Neural cell (in vitro differentiated cells): ENCODE results near the gene YTHDF2. TPM values are rescaled to one million over a fixed set of nuclear protein-coding genes. Genes with fewer than 3 reads are reported as not detected.

ENCODE experiments used
- H2AFZ ChIP-seq: fragments of 200-600, 300-800 bp; sonication (generic), shearing (Covaris generic); 2 replicates; pipeline ENCODE4 v1.6.0; 2014; ENCODE audit warnings: low read depth, mild to moderate bottlenecking, antibody characterized with exemption, low read length, moderate library complexity
- H3F3A ChIP-seq: fragments of 200-600 bp; shearing (Covaris generic); 2 replicates; pipeline ENCODE4 v1.6.1; 2016; ENCODE audit warnings: mild to moderate bottlenecking, moderate library complexity, mixed read lengths, antibody characterized with exemption, low read length; ENCODE audit not compliant: insufficient read depth, poor library complexity, severe bottlenecking
- H3K27ac ChIP-seq: fragments of 200-600, 300-800 bp; sonication (generic), shearing (Covaris generic); 2 replicates; pipeline ENCODE4 v1.5.1; 2014; ENCODE audit warnings: mild to moderate bottlenecking, low read length, moderate library complexity
- H3K27me3 ChIP-seq: fragments of 300-800, 200-600 bp; sonication (generic), shearing (Covaris generic); 2 replicates; pipeline ENCODE4 v1.6.0; 2014; ENCODE audit warnings: mild to moderate bottlenecking, low read depth, low read length, moderate library complexity; ENCODE audit not compliant: insufficient read depth
- H3K36me3 ChIP-seq: fragments of 300-800, 200-600 bp; sonication (generic), shearing (Covaris generic); 2 replicates; pipeline ENCODE4 v1.5.1; 2014; ENCODE audit warnings: mild to moderate bottlenecking, antibody characterized with exemption, low read length, moderate library complexity; ENCODE audit not compliant: insufficient read depth
- H3K4me2 ChIP-seq: fragments of 300-800, 200-600 bp; sonication (generic), shearing (Covaris generic); 2 replicates; pipeline ENCODE4 v1.6.0; 2014; ENCODE audit warnings: mild to moderate bottlenecking, low read length
- H3K4me3 ChIP-seq: fragments of 300-800, 200-600 bp; sonication (generic), shearing (Covaris generic); 2 replicates; pipeline ENCODE4 v1.5.1; 2014; ENCODE audit warnings: mild to moderate bottlenecking, low read length, moderate library complexity
- H3K79me2 ChIP-seq: fragments of 200-600 bp; shearing (Covaris generic); replicated peaks from 2 replicates; pipeline ENCODE4 v1.6.0; 2014; ENCODE audit warnings: mild to moderate bottlenecking, low read length, moderate library complexity; ENCODE audit not compliant: insufficient read depth
- H3K9ac ChIP-seq: fragments of 300-800, 200-600 bp; sonication (generic), shearing (Covaris generic); 2 replicates; pipeline ENCODE4 v1.6.1; 2016; ENCODE audit warnings: mild to moderate bottlenecking, low read length, mixed read lengths
- H3K9me2 ChIP-seq: fragments of 200-600 bp; shearing (Covaris generic); 2 replicates; pipeline ENCODE4 v1.6.1; 2016; ENCODE audit warnings: mild to moderate bottlenecking, low read length, mixed read lengths; ENCODE audit not compliant: insufficient read depth
- H3K9me3 ChIP-seq: fragments of 200-600, 300-800 bp; sonication (generic), shearing (Covaris generic); 2 replicates; pipeline ENCODE4 v1.6.1; 2016; ENCODE audit warnings: mild to moderate bottlenecking, mixed run types, low read length, moderate library complexity, mixed read lengths
- H4K20me1 ChIP-seq: fragments of 200-600 bp; shearing (Covaris generic); 2 replicates; pipeline ENCODE4 v1.6.1; 2016; ENCODE audit warnings: mild to moderate bottlenecking, mixed run types; ENCODE audit not compliant: insufficient read depth
- CTCF ChIP-seq: fragments of 450-650 bp; IDR thresholded peaks from 2 replicates; pipeline ENCODE4 v1.5.1; 2014; ENCODE audit warnings: antibody characterized with exemption, mild to moderate bottlenecking, moderate library complexity; ENCODE audit not compliant: poor library complexity, severe bottlenecking
- EP300 ChIP-seq: fragments of 450-650 bp; conservative IDR thresholded peaks from 2 replicates; pipeline ENCODE4 v1.6.1; 2014; ENCODE audit warnings: antibody characterized with exemption, mild to moderate bottlenecking, moderate library complexity; ENCODE audit not compliant: poor library complexity, severe bottlenecking
- EZH2 ChIP-seq: fragments of 200-600, 300-800 bp; shearing (Covaris generic), sonication (generic); IDR thresholded peaks from 2 replicates; pipeline ENCODE4 v1.6.1; 2014; ENCODE audit warnings: antibody characterized with exemption, low read length, borderline replicate concordance, mild to moderate bottlenecking; ENCODE audit not compliant: insufficient read depth, poor library complexity, severe bottlenecking
- MXI1 ChIP-seq: fragments of 450-650 bp; conservative IDR thresholded peaks from 2 replicates; pipeline ENCODE4 v1.6.1; 2014; ENCODE audit warnings: antibody characterized with exemption, mild to moderate bottlenecking; ENCODE audit not compliant: poor library complexity, severe bottlenecking
- POLR2AphosphoS5 ChIP-seq: IDR thresholded peaks from 2 replicates; pipeline ENCODE4 v1.6.1; 2012
- RAD21 ChIP-seq: fragments of 450-650 bp; conservative IDR thresholded peaks from 2 replicates; pipeline ENCODE4 v1.6.1; 2014; ENCODE audit warnings: antibody characterized with exemption, mild to moderate bottlenecking, moderate library complexity
- REST ChIP-seq: IDR thresholded peaks from 2 replicates; pipeline ENCODE4 v1.6.1; 2012; ENCODE audit warnings: borderline replicate concordance
- SMC3 ChIP-seq: fragments of 450-650 bp; conservative IDR thresholded peaks from 2 replicates; pipeline ENCODE4 v1.6.1; 2014; ENCODE audit warnings: antibody characterized with exemption, mild to moderate bottlenecking, moderate library complexity; ENCODE audit not compliant: poor library complexity
- TAF1 ChIP-seq: IDR thresholded peaks from 2 replicates; pipeline ENCODE4 v1.6.1; 2012; ENCODE audit warnings: low read depth
- polyA plus RNA-seq: library from polyadenylated mRNA; depleted of rRNA; stranded (reverse); fragments of >200 nt; gene quantifications from 2 replicates; pipeline ENCODE4 v1.2.3, GENCODE V29; 2014

Gene YTHDF2
- polyA plus RNA-seq, 1 donor from 2014 or later, result 90.2 TPM

- no peak overlapping the region for H3K4me3 ChIP-seq
- H3K9ac ChIP-seq, result no peak overlapping the region
- no peak overlapping the region for H3K4me2 ChIP-seq
- H3K9me3 ChIP-seq, result no peaks in the 10 kb centered on the region
- H3K27me3 ChIP-seq, result no peaks in the 10 kb centered on the region
- no peaks in the 10 kb centered on the region for H3K9me2 ChIP-seq
- TF ChIP-seq EZH2 (no peak), POLR2AphosphoS5 (no peak), TAF1 (no peak), CTCF (no peak), MXI1 (no peak), REST (no peak), EP300 (no peak), RAD21 (no peak), SMC3 (no peak)
- no peak overlapping the region for H2AFZ ChIP-seq
- H3F3A ChIP-seq, result no peaks in the 10 kb centered on the region
- H3K27ac ChIP-seq, result no peak overlapping the region
- H4K20me1 ChIP-seq, result no peaks in the 10 kb centered on the region
- H3K79me2 ChIP-seq, result no peaks in the 10 kb centered on the region
- H3K36me3 ChIP-seq, result no peaks in the 10 kb centered on the region
Measured at GRCh38 chr1:28796352-28797211, 59.8 kb downstream of the YTHDF2 start.

GRCh38 chr1:28800324-28800723, 63.6 kb downstream of the YTHDF2 start:
- no peak overlapping the region for H3K27ac ChIP-seq
- H3F3A ChIP-seq, result no peaks in the 10 kb centered on the region
- no peaks in the 10 kb centered on the region for H3K27me3 ChIP-seq
- no peaks in the 10 kb centered on the region for H3K9me2 ChIP-seq
- H3K4me3 ChIP-seq, result no peak overlapping the region
- no peaks in the 10 kb centered on the region for H4K20me1 ChIP-seq
- no peaks in the 10 kb centered on the region for H3K79me2 ChIP-seq
- TF ChIP-seq EZH2 (no peak), EP300 (no peak), REST (no peak), MXI1 (no peak), CTCF (no peak), RAD21 (no peak), SMC3 (no peak), POLR2AphosphoS5 (no peak), TAF1 (no peak)
- no peaks in the 10 kb centered on the region for H3K36me3 ChIP-seq
- H3K9me3 ChIP-seq, result no peaks in the 10 kb centered on the region
- H3K9ac ChIP-seq, result no peak overlapping the region
- no peak overlapping the region for H2AFZ ChIP-seq
- no peak overlapping the region for H3K4me2 ChIP-seq
